SK-N-SH (cell line): ENCODE data around the gene AKAP6.

Experiments used
- CTCF ChIP-seq: fragments of 200-600 bp; sonication (generic); IDR thresholded peaks from 2 replicates; pipeline ENCODE4 v1.6.1; 2017; ENCODE audit warnings: antibody characterized with exemption, mild to moderate bottlenecking, moderate library complexity
- EP300 ChIP-seq, 2 experiments: IDR thresholded peaks; 2 replicates each; pipeline versions ENCODE4 v1.4.0 to v1.6.1; 2012; ENCODE audit warnings: borderline replicate concordance in 1 of 2, low read depth in 1 of 2, low read length in 1 of 2
- FOXM1 ChIP-seq: IDR thresholded peaks from 2 replicates; pipeline ENCODE4 v1.4.0; 2012; ENCODE audit warnings: low read depth, mild to moderate bottlenecking
- RAD21 ChIP-seq: IDR thresholded peaks from 2 replicates; pipeline ENCODE4 v1.6.1; 2012; ENCODE audit warnings: mild to moderate bottlenecking, low read length
- REST ChIP-seq: IDR thresholded peaks from 2 replicates; pipeline ENCODE4 v1.6.1; 2012; ENCODE audit warnings: mild to moderate bottlenecking, low read depth, low read length, moderate library complexity
- SIN3A ChIP-seq: IDR thresholded peaks from 2 replicates; pipeline ENCODE4 v1.6.1; 2012; ENCODE audit warnings: low read depth, mild to moderate bottlenecking, low read length, moderate library complexity, borderline replicate concordance
- TF ChIP-seq, protein P1 (sequence below): IDR thresholded peaks from 2 replicates; pipeline ENCODE4 v1.4.0; 2012; ENCODE audit warnings: low read depth, borderline replicate concordance

DNA sequence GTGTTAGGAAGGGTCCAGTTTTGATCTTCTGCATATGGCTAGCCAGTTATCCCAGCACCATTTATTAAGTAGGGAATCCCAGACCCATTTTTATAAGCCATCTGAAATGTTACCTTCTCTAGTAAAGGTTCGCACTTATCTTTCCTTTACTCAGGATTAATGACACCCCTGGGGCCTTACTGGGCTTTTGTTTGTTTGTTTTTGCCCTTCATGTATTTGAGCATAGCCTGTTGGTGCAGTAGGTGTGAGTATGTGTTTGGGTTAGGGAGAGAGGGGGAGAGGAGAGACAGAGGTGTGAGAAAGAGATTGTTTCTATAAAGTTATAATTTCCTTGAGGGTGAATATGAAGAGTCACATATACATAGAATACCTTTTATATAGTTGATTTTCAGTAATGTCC is 96.9 kb downstream of the AKAP6 start:
- TF ChIP-seq REST: no peak
- TF ChIP-seq CTCF: no peak
- no peak for TF ChIP-seq EP300 (IDR thresholded peaks at IDR 0.05; ENCODE audit: borderline replicate concordance in 1 of 2, low read depth in 1 of 2, low read length in 1 of 2)
- TF ChIP-seq, protein P1, sequence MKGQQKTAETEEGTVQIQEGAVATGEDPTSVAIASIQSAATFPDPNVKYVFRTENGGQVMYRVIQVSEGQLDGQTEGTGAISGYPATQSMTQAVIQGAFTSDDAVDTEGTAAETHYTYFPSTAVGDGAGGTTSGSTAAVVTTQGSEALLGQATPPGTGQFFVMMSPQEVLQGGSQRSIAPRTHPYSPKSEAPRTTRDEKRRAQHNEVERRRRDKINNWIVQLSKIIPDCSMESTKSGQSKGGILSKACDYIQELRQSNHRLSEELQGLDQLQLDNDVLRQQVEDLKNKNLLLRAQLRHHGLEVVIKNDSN: no peak
- no peak for TF ChIP-seq SIN3A
- TF ChIP-seq FOXM1: no peak
- no peak for TF ChIP-seq RAD21
